Erythroblast (primary cell): ENCODE results near the gene DNAAF1.

ENCODE experiments used
- GATA1 ChIP-seq: IDR thresholded peaks from 2 replicates; pipeline ENCODE4 v1.6.1; 2011; ENCODE audit warnings: low read depth, mild to moderate bottlenecking, control low read depth, low read length, moderate library complexity
- POLR2A ChIP-seq: IDR thresholded peaks from 2 replicates; pipeline ENCODE4 v1.6.1; 2011; ENCODE audit warnings: mild to moderate bottlenecking, low read length

GRCh38 chr16:84209989-84210388 lies 64.9 kb downstream of the DNAAF1 start:
- TF ChIP-seq POLR2A (no peak), GATA1 (no peak)
